Activated effector memory CD4-positive, alpha-beta T cell treated with anti-CD3 and anti-CD28 coated beads, Interleukin-2, amount 50 U/mL, for 16 hours (primary cell): ENCODE data around the gene TET2.
A peak's percentile ranks its signal among the peaks of the same experiment; 100 is the strongest.

Source experiments
- DNase-seq: peaks from one replicate; pipeline ENCODE4 v3.0.0-alpha.2; 2020

TET2 gene

DNA sequence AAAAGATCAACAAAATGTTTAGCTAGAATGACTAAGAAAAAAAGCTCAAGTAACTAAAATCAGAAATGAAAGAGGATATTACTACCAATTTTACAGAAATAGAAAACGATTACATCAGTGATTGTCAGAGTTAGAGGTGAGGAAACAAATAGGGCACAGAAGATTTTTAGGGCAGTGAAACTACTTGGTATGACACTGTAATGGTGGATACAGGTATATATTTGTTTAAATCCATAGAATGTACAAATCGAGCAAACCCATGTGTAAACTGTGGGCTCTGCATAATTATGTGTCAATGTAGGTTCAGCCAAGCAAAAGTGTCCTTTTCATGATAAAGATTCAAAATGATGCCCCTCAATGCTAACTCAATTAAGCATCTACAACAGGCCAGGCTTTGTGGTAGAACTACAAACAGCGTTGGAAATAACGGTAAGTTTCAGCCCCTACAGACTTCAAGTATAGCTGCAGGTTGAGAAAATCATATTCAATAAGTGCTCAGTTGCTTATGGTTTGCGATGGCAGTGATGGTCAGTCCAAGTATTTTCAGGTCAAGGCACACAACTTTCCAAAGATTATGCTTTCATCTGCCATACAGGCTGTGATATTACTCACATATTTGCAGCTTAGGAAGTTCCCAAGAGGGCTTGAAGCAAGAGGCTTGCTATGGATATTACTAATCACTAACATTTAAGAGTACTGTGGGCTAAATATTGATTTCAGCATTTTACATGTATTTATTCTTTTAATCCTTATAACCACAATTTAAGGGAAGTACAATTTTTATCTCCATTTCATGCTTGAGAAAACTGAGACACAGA is 158.6 kb downstream of the TET2 start:
- no peak for DNase-seq

- peak; percentile 82 for DNase-seq
Measured at GRCh38 chr4:105306158-105306781, 159.6 kb downstream of the TET2 start.

DNA sequence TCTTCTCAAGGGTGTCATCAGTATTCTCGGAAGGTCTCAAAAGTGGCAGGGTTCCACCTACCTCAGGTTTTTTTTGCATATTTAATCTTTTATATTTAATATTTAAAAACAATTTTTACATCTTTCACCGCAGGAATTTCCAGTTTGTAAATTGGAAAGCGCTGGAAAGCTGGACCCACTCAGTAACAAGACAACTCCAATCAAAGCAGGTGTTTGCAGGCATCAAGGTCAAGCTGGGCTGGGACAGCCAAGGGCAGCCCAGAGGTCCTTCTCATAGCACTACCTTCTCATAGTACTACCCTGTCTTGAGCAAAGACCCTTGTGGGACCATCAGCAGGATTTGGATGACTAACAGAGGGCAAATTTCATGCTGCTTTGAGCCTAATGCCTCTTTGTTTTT is 160.1 kb downstream of the TET2 start:
- no peak for DNase-seq

- no peak for DNase-seq
Measured at GRCh38 chr4:105318486-105318885, 171.8 kb downstream of the TET2 start.

DNA sequence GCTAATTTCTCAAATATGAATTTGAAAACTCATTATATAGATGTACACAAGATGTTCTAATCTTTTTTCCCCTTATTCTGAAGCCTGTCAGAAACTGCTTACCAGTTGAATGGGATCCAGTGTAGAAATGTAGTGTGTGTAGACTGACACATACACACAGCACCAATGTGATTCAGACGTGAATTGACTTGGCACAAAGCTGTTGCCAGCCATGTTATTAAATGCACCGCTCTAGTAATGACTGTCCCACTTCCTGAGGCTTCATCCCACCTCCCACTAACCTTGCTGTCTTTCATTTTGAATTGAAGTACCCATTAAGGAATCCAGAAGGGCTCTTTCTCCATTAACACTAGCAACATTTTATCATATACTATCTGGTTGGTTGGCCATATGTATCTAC is 180.5 kb downstream of the TET2 start:
- no peak for DNase-seq

GRCh38 chr4:105327956-105328355 is 181.3 kb downstream of the TET2 start:
- DNase-seq = no peak

DNA sequence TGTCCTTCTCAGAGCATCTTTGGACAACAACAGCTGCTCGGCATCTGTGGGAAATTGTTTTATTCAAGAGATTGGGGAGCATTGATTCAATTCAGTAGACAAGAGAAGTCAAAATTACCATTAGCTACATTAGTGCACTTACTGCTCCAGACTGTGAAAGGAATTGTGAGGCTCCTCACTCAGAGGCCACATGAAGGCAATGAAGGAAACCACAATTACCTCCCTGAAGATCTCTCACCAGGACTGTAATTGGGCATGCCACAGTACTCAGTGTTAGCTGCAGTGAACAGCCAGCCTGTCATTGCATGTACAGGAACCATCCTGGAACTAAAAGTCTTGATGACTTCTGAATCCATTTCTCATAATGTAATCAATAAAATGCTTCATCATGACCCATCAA is 182.4 kb downstream of the TET2 start:
- DNase-seq = no peak
